Measurements from ENCODE around the gene SAFB.

Gene SAFB

DNA sequence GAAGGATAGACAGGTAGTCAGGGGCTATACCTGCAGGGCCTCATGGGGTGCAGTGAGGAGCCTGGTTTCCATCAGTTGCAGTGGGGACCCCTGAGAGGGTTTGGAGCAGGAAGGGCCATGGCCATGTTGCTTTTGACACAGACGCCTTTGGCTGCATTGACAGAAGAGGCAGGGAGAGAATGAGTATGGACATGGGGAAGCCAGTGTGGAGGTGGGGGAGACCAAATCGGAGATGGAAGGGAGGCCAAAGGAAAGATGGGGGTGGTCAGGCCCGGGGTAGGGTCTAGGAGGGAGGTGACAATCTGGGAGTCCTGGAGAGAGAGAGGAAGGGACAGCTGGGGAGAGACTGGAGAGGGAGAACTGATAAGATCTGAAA lies 59.2 kb downstream of the SAFB start:
- H3K4me3 ChIP-seq, result no peak overlapping the region
- intact Hi-C loops (cut with DNase I; ENCODE audit: low total_unique reads), result no loop called here
- no peaks in the 10 kb centered on the region for H3K27me3 ChIP-seq
- H3K4me1 ChIP-seq, result peaks cover 5 to 26% (median 18%) of the 10 kb centered on the region in 4 donors
- H3K27ac ChIP-seq, result no peak overlapping the region
- DNase-seq, result no peak
- TF ChIP-seq, protein P1, sequence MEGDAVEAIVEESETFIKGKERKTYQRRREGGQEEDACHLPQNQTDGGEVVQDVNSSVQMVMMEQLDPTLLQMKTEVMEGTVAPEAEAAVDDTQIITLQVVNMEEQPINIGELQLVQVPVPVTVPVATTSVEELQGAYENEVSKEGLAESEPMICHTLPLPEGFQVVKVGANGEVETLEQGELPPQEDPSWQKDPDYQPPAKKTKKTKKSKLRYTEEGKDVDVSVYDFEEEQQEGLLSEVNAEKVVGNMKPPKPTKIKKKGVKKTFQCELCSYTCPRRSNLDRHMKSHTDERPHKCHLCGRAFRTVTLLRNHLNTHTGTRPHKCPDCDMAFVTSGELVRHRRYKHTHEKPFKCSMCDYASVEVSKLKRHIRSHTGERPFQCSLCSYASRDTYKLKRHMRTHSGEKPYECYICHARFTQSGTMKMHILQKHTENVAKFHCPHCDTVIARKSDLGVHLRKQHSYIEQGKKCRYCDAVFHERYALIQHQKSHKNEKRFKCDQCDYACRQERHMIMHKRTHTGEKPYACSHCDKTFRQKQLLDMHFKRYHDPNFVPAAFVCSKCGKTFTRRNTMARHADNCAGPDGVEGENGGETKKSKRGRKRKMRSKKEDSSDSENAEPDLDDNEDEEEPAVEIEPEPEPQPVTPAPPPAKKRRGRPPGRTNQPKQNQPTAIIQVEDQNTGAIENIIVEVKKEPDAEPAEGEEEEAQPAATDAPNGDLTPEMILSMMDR (IDR thresholded peaks at IDR 0.05), result no peak
- H3K9me3 ChIP-seq, result no peaks in the 10 kb centered on the region
- H3K36me3 ChIP-seq, result peaks cover 0 to 13% (median 0%) of the 10 kb centered on the region in 3 donors

DNA sequence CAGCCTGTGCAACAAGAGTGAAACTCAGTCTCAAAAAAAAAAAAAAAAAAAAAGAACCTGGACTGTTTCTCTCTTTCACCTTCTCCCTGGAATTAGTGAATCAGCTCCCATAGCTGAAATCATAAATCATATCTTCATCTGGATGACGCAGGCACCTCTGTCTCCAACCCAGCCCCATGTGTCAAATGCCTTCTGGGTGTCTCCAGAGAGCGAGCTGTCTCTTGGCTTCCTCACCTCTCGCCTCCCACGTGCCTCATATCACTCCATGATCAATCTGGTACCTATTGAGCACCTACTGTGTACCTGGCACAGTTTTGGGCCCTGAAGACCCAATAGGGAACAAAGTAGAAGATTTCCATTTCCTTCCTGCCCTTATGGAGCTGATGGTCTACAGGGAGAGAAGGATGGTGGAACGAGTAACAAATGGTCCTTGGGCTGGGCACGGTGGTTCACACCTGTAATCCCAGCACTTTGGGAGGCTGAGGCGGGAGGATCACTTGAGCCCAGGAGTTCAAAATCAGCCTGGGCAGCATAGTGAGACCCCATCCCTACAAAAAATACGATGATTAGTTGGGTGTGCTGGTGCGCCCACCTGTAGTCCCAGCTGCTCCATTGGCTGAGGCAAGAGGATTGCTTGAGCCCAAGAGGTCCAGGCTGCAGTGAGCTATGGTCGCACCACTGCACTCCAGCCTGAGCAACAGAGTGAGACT lies 60.4 kb downstream of the SAFB start:
- no peak for DNase-seq
- intact Hi-C loops (cut with DNase I; ENCODE audit: low total_unique reads), result no loop called here
- H3K9me3 ChIP-seq, result no peaks in the 10 kb centered on the region
- no peaks in the 10 kb centered on the region for H3K27me3 ChIP-seq
- TF ChIP-seq, protein P1 (IDR thresholded peaks at IDR 0.05), result no peak
- H3K4me1 ChIP-seq, result peaks cover 5 to 31% (median 25%) of the 10 kb centered on the region in 4 donors
- no peak overlapping the region for H3K4me3 ChIP-seq
- H3K27ac ChIP-seq, result no peak overlapping the region
- H3K36me3 ChIP-seq, result peaks cover 0 to 4% (median 0%) of the 10 kb centered on the region in 3 donors

DNA sequence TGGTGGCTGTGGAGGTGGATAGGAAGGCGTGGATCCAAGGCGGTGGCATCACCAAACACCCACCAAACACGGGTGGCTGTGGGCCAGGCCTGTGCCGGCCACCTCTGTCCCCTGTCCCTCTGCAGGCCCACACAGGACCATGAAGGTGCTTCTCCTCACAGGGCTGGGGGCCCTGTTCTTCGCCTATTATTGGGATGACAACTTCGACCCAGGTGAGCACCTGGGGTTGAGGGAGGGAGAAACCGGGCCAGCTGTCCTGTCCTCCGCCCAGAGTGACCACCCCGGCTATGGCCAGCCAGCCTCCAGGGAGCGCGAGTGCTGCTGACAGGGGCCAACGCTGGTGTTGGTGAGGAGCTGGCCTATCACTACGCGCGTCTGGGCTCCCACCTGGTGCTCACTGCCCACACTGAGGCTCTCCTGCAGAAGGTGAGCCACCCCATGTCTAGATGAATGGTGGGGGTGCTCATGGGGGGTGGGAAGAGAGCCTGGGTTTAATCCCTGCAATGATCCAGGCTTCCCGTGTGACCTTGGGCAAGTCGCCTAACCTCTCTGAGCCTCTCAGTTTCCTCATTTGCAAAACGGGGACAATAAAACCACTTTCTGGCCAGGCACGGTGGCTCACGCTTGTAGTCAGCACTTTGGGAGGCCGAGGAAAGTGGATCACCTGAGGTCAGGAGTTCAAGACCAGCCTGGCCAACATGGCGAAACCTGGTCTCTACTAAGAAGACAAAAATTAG lies 62.0 kb downstream of the SAFB start:
- DNase-seq, result no peak
- intact Hi-C loops (cut with DNase I; ENCODE audit: low total_unique reads), result no loop called here
- no peaks in the 10 kb centered on the region for H3K36me3 ChIP-seq
- H3K27me3 ChIP-seq, result no peaks in the 10 kb centered on the region
- H3K4me3 ChIP-seq, result no peak overlapping the region
- TF ChIP-seq, protein P1 (IDR thresholded peaks at IDR 0.05), result no peak
- peaks cover 5 to 25% (median 16%) of the 10 kb centered on the region in 4 donors for H3K4me1 ChIP-seq
- H3K27ac ChIP-seq, result no peak overlapping the region
- H3K9me3 ChIP-seq, result no peaks in the 10 kb centered on the region

DNA sequence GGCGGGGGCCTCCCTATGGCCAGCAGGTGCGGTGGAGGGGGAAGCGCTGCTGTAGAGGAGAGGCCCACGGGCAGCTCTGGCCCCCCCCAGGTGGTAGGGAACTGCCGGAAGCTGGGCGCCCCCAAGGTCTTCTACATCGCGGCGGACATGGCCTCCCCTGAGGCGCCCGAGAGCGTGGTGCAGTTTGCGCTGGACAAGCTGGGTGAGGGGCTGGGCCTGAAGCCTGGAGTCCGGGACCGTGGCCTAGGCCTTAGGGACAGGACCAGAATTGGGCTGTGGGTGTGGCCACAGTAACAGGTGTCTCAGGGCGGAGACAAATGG lies 63.4 kb downstream of the SAFB start:
- H3K4me1 ChIP-seq, result peaks cover 5 to 28% (median 16%) of the 10 kb centered on the region in 4 donors
- TF ChIP-seq, protein P1 (IDR thresholded peaks at IDR 0.05), result no peak

DNA sequence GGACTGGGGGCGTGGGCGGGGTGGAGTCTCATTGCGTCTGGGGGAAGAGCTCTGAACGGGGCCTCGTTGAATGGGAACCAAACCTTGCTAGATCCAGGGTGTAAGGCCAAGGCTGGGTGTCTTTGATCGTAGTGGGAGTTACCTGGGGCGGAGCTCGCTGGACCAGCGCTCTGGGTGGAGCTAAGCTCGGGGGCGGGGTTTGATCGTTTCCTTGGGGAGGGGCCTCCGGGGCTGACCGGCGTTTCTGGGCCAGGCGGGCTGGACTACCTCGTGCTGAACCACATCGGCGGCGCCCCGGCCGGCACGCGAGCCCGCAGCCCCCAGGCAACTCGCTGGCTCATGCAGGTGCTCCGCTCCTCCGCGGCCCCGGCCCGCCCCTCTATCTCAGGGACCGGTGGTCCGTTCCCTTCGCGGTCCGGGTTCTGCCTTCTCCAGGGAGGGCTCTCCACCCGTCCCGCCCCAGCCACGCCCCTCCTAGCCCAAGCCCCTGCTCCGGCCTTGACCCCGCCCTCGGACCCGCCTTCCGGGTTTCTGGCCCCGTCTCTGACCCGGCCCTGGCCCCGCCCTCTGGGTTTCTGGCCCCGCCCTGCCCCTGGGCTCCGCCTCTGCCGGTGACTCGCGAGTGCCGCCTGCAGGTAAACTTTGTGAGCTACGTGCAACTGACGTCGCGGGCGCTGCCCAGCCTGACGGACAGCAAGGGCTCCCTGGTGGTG lies 63.9 kb downstream of the SAFB start:
- intact Hi-C loops (cut with DNase I; ENCODE audit: low total_unique reads), result no loop called here
- peak; percentile 97 to 98 for DNase-seq
- Histone ChIP-seq H3K4me3 (peak overlapping the region; percentile 54 to 55), H3K9me3 (no peaks in the 10 kb centered on the region), H3K36me3 (peaks cover 0 to 8% (median 3%) of the 10 kb centered on the region in 3 donors), H3K27me3 (no peaks in the 10 kb centered on the region), H3K4me1 (peaks cover 5 to 32% (median 18%) of the 10 kb centered on the region in 4 donors), H3K27ac (peak overlapping the region; percentile 44 to 74)
- TF ChIP-seq, protein P1 (IDR thresholded peaks at IDR 0.05), result peak; percentile 66 to 84

More for the DNA sequence above, 63.4 kb downstream of the SAFB start:
- intact Hi-C loops (cut with DNase I; ENCODE audit: low total_unique reads), result no loop called here
- H3K27ac ChIP-seq, result peak overlapping the region; percentile 44 to 74
- no peaks in the 10 kb centered on the region for H3K9me3 ChIP-seq
- no peaks in the 10 kb centered on the region for H3K27me3 ChIP-seq
- H3K4me3 ChIP-seq, result peak overlapping the region; percentile 54 to 55
- DNase-seq, result no peak
- peaks cover 0 to 3% (median 0%) of the 10 kb centered on the region in 3 donors for H3K36me3 ChIP-seq
